GM13976 (cell line): ENCODE measurements around the gene TMEM186.
"Not testable (repeated sequence)": the region's sequence is repeated elsewhere in the genome, so short reads cannot be mapped to it uniquely, and the experiment has no call there.

Source experiments
- DNase-seq: peaks from one replicate; pipeline ENCODE4 v3.0.0; 2012; ENCODE audit warnings: low spot score
- CTCF ChIP-seq: IDR thresholded peaks from 2 replicates; pipeline ENCODE4 v1.5.1; 2012; ENCODE audit warnings: borderline replicate concordance, mild to moderate bottlenecking; ENCODE audit not compliant: insufficient read depth; ENCODE audit errors: extremely low read depth, missing control alignments, control extremely low read depth
- in situ Hi-C: fragments of 300-500 bp; cut with MboI; formaldehyde crosslinking; loops from one replicate; pipeline ENCODE4 v1.12.0; 2022; ENCODE audit warnings: low sequenced_read_pairs, mixed read lengths, inconsistent platforms; ENCODE audit not compliant: unreplicated experiment

Gene TMEM186

DNA sequence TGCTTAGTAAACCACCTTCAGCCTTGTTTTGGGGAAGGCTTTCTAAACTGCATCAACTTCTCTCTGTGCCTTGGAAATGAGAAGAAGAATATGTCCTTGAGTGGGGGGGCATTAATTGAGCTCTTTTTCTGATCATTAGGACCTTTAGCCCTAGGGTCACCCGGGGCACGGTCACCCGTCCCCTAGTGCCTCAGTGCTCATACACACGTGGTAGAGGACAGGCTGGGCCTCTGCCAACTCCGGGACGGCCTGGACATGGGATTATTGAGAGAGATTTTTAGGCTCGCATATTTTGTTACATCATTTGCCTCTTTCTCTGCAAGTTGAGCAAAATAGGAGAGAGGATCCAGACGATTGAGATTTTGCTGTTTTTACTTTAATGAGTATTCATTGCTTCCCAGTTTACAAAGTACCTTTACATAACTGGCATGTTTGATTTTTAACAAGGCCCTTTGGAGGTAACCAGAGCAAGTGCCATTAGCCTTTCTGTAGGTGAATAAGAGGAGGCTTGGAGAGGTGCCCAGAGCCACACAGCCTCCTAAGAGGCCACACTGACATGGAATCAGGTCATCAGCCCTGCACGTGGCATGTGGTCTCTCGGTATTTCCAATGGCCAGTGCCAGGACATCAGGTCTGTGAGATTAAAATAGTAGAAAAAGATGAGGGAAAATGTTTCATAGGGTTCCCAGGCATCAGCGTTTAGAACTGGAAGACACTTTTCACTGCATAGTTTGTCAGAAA lies 11.3 kb upstream of the TMEM186 start:
- in situ Hi-C loops = no loop called here

DNA sequence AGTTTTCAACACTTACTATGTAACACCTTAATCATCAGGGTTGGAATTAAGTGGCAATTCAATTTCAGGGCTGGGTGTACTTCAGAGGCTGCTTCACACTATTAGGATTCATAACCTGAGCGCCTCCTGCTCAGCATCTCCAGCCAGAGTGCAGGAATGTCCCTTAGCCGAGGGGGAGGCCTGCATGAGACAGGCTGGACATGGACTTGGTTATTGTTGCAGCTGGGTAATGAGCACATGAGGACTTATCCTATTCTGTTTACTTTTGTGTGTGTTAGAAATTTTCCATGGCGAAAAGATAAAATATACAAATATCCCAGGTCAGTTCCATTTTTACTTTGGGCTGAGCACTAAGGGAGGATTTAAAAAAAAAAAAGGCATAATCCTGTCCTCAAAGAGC lies 10.6 kb upstream of the TMEM186 start:
- no peak for TF ChIP-seq CTCF
- in situ Hi-C loops = no loop called here
- DNase-seq = no peak

More for the DNA sequence above, 11.3 kb upstream of the TMEM186 start:
- no peak for TF ChIP-seq CTCF
- no peak for DNase-seq

DNA sequence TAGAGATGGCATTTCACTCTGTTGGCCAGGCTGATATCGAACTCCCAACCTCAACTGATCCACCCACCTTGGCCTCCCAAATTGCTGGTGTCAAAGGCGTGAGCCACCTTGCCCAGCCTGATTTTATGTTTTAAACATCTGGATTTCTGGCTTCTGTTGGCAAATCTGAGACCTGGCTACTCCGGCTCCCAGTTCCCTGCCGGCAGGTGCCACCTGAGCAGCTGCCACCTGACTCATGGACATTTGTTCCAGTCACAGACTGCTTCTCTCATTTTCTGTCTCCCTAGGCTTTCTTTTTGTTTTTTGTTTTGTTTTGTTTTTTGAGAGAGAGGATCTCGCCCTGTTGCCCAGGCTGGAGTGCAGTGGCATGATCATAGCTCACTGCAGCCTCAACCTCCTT lies 9.8 kb upstream of the TMEM186 start:
- DNase-seq = no peak
- in situ Hi-C loops = no loop called here

GRCh38 chr16:8806272-8806983 lies 9.0 kb upstream of the TMEM186 start:
- TF ChIP-seq CTCF = no peak
- in situ Hi-C loops = no loop called here
- DNase-seq = no peak

More for the DNA sequence above, 9.8 kb upstream of the TMEM186 start:
- TF ChIP-seq CTCF = no peak

DNA sequence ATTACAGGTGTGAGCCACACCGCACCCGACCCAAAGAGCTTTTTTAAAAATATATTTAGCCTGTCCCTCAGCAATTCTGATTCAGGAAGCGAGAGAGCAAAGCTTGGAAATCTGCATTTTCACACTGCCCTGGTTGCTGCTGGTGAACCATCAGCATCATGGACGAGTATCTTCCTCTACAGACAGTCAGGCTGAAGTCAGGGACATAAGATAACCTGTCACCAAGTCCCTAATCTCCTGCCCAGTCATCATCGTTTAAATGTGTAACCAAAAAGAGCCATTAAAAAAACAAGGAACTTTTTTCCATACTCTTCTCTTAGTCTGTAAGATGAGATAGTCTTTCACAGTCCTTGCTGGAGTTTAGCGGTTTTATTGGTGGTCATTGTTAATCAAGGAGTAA lies 6.9 kb upstream of the TMEM186 start:
- TF ChIP-seq CTCF = no peak
- in situ Hi-C loops = no loop called here
- DNase-seq = no peak

DNA sequence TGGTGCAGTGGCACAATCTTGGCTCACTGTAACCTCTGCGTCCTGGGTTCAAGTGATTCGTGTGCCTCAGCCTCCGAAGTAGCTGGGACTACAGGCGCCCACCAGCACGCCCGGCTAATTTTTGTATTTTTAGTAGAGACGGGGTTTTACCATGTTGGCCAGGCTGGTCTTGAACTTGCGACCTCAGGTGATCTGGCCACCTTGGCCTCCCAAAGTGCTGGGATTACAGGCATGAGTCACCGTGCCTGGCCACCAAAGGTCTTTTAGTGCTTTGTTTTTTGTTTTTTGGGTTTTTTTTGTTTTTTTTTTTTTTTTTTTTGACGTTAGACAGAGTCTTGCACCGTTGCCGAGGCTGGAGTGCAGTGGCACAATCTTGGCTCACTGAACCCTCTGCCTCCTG lies 6.3 kb upstream of the TMEM186 start:
- DNase-seq, in situ Hi-C loops: not testable (repeated sequence)

GRCh38 chr16:8801701-8802100 lies 4.3 kb upstream of the TMEM186 start:
- in situ Hi-C loops = no loop called here
- TF ChIP-seq CTCF = no peak
- no peak for DNase-seq
